ENCODE measurements around the gene BTBD10.

Gene BTBD10

GRCh38 chr11:13375798-13376197, 87.2 kb downstream of the BTBD10 start:
- DNase-seq (ENCODE audit: low read depth in 2 of 2): no peak

DNA sequence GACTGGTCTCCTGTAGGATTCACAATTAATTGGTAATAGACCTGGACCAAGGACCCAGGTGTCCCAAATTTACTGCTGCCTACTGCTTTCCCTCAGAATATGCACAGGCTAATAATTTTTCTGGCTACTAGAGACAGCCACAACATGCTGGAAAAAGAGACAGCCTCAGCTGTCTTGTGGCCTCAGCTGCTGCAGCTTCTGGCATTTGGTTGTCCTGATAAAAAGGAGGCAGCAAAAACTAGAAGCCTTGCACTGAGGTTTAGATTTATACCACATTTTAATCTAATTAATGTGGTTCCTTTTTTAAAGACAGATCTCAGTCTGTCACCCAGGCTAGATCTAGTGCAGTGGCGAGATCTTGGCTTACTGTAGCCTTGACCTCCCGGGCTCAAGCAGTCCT, 89.8 kb downstream of the BTBD10 start:
- no peak for DNase-seq (ENCODE audit: low read depth in 2 of 2)

DNA sequence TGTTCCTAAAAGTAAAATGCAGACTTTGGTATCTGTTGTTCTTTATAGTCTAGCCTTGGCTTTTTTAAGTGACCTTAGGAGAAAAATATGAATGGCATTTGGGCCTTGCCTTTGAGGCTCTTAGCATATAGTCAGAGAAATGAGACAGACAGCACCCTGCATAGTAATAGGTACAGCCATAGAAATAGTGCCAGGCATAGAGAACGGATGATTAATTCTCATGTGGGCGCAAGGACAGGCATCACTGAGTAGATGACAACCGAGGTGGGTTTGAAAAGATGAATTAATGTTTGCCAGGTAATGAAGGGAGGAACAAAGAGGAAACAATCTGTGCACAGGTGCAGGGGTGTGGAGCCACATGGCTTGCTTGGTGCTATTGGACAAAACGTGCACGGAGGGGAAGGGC, 95.0 kb downstream of the BTBD10 start:
- no peak for DNase-seq (ENCODE audit: low read depth in 2 of 2)

- no peak for DNase-seq (ENCODE audit: low read depth in 2 of 2)
Measured at GRCh38 chr11:13367115-13367514, 95.9 kb downstream of the BTBD10 start.

GRCh38 chr11:13366266-13367026, 96.6 kb downstream of the BTBD10 start:
- DNase-seq (ENCODE audit: low read depth in 2 of 2): no peak

DNA sequence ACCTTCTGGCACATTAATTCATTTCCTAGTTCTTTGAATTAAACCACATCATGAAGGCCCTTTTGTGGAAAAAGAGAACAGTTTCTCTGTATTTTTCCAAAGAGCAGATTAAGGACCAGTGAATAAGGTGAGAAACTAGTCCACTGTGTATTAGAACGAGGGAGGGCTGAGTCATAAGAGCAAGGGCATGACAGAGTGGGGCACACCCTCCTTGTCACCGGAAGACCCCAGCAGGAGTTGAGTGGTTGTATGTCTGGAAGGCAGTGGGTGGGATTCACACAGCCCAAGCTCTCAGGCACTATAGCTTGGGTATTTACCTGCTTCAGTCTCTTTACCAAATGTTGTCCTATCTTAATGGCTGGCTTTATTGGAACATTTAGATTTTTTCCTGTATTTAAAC, 98.6 kb downstream of the BTBD10 start:
- DNase-seq (ENCODE audit: low read depth in 2 of 2): no peak

GRCh38 chr11:13362596-13363109, 100.4 kb downstream of the BTBD10 start:
- no peak for DNase-seq (ENCODE audit: low read depth in 2 of 2)

DNA sequence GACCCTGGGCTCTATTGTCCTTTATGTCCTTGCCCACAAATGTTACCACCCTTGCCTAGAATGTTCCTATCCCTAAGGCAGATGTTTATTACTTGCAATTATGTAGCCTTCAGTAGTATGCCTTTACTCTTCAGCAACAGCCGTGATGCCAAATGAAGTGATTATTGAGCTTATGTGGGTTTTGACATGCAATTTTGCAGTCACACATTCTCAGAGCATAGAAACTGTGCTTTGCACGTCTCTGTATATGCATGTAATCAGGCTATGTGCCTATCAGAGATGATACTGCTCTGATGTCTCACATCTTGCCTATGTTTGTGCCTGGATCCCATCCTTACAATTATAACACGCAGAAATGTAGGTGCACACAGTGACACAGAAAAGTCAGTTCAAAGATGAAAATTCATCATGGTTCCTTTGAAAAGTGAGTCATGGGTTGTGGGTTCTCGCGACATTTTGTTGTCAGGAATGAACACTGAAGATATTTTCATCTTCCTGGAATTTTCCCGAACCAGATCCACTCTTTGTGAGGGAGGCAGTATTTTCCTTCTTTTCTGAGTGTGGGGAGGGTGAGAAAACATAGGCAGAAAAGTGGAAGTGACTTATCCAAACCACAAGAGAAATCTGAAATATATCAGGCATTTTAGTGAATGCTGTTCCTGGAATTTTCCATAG, 104.3 kb downstream of the BTBD10 start:
- DNase-seq (ENCODE audit: low read depth in 2 of 2): no peak

DNA sequence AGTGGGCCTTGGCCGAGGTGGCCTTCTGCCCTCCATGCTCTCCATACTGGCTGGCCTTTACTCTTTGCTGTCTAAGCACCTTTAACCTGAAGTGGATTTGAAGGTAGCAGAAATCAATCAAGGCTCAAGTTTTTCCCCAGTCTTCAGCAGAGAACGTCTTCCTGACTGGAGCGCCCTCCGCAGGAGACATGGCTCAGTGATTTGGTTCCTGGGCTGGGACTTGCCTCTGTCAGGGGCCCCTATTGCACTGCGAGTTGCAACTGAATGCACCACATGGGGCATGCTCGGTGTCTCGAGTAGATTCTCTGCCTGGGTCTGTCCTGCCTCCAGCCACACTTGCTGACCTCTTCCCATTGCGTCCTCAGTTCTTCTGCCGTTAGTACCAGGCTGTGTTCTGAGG, 105.8 kb downstream of the BTBD10 start:
- DNase-seq (ENCODE audit: low read depth in 2 of 2): no peak

DNA sequence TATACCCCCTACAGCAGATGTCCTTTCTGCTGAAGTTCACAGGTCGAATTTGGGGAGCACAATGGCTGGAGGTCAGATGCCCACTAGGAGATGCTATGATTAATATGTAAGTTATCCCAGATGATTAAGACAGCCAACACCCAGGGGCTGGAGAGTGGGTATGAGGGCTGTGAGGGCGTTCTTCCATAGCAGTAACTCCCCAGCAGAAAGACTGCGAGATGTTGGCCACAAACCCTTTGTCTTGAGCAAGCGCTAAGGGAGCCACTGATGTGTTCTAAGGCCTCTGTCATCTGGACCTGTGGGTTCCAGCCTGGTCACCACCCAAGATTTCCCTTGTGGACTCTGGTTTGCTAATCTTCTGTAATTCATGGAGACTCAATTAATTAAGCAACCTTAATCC, 107.8 kb downstream of the BTBD10 start:
- no peak for DNase-seq (ENCODE audit: low read depth in 2 of 2)

DNA sequence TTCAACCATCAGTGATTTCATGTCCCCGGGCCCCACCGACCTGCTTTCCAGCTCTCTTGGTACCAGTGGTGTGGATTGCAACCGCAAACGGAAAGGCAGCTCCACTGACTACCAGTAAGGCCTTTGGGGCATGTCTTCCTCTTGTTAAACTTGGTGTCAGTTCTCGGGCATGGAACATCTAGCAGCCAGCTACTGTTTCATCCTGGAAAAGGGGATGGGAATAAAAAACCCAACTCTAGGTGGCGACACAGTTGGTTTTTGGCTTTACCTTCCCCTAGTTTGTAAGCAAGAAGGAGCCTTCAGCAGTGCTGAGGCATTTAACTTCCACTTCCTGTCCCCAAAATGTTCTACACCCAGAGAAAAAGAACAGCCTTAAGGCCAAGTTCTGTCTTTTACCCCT, 108.7 kb downstream of the BTBD10 start:
- DNase-seq (ENCODE audit: low read depth in 2 of 2): no peak

DNA sequence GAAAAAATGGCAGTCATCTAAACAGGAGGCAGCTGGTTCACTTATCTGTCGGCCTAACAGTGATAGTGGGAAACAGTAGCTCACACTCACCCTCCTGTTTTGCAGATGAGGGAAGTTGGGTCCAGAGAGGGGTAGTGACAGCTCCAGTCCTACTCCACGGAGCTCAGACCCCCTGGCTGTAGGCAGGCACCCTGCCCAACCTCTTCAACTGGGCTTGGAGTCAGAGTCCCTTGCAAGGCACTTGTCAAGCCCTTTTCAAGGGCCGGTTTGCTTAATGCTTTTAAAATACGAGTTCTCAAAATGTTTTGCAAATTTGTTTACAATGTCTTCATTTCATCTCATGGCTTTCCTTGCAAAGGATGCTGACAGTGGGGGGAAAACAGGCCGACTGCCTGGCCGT, 110.3 kb downstream of the BTBD10 start:
- no peak for DNase-seq (ENCODE audit: low read depth in 2 of 2)

- no peak for DNase-seq (ENCODE audit: low read depth in 2 of 2)
Measured at GRCh38 chr11:13349581-13349980, 113.4 kb downstream of the BTBD10 start.

DNA sequence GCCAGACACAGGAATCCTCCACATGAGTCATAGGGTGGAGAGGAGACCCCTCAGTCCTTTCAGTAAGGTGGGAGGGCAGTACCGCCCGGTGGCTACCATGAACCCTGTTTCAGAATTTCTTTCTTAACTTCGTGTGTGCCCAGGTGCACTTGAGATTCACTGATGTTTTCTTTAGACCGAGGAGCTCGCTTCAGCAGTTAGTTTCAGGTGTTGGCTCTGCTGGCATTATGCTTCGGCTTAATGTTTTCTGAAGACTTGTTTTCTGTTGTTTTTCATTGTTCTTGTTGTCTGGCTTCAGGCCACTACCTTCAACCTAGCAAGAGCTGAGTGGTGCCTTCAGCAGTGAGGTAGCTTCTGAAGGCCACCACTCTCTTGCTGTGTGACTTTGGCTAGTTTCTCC, 114.0 kb downstream of the BTBD10 start:
- DNase-seq (ENCODE audit: low read depth in 2 of 2): no peak

- DNase-seq (ENCODE audit: low read depth in 2 of 2): no peak
Measured at GRCh38 chr11:13348305-13348704, 114.7 kb downstream of the BTBD10 start.

- no peak for DNase-seq (ENCODE audit: low read depth in 2 of 2)
Measured at GRCh38 chr11:13347901-13348300, 115.1 kb downstream of the BTBD10 start.

- no peak for DNase-seq (ENCODE audit: low read depth in 2 of 2)
Measured at GRCh38 chr11:13346470-13346869, 116.6 kb downstream of the BTBD10 start.

- DNase-seq (ENCODE audit: low read depth in 2 of 2): no peak
Measured at GRCh38 chr11:13344818-13345217, 118.2 kb downstream of the BTBD10 start.

DNA sequence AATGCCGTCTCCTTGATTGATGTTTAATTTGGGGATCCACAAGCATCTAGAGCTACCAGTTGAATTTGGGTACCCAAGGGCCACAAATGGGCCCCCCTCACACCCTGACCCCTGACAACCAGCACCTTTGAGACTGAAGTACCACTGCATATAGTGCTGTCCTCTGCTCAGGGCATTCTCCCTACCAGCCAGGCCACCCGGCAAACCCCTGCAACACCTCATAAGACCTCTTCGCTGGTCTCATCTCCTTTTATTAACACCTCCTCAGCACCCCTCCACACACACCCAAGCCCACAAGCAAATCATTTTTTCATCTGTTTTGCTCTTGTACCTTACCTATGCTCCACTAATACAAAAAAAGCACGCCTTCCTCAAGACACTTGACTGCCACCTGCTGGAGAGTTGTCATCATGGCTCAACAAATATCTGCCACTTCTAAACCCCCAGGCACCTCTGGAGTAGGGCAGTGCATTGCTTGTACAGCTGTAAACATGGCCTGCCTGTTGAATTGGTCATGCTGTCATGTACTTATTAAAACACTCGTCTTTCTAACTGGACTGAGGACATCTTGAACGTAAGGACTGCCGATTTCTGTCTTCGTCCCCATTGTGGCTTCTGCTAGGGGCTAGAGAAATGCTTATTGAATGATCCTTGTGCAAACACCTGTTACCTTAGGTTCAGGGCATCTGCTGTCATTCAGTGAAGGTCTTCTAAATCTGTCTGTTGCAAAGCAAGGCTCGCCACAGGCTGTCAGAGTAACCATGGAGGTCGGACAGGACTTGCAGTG, 118.9 kb downstream of the BTBD10 start:
- DNase-seq (ENCODE audit: low read depth in 2 of 2): peak in 1 of 2 donors; percentile 43

GRCh38 chr11:13343067-13343466, 120.0 kb downstream of the BTBD10 start:
- DNase-seq (ENCODE audit: low read depth in 2 of 2): no peak

- no peak for DNase-seq (ENCODE audit: low read depth in 2 of 2)
Measured at GRCh38 chr11:13341026-13341425, 122.0 kb downstream of the BTBD10 start.

Measured in stimulated activated CD8-positive, alpha-beta memory T cell treated with anti-CD3 and anti-CD28 coated beads, Interleukin-15, amount 100 ng/mL, for 4 hours (primary cell).